CD4-positive, CD25-positive, alpha-beta regulatory T cell (primary cell): ENCODE data around the gene DEF6. TPM values are rescaled to one million over a fixed set of nuclear protein-coding genes. Genes with fewer than 3 reads are reported as not detected.
"Not testable (repeated sequence)": the region's sequence is repeated elsewhere in the genome, so short reads cannot be mapped to it uniquely, and the experiment has no call there.

ENCODE experiments used
- ATAC-seq, 2 donors: fragments of 150-1000 bp; cut with Tn5 transposase; one replicate each; pipeline ENCODE4 v1.10.0; 2021; ENCODE audit warnings: low read depth in 2 of 2, moderate number of reproducible peaks in 2 of 2, moderate library complexity in 1 of 2
- DNase-seq, 3 donors: peaks; one replicate each; pipeline versions ENCODE4 v3.0.0 to v3.0.0-alpha.2; 2012 to 2022; ENCODE audit warnings: mixed read lengths in 1 of 3
- H3K27ac ChIP-seq: one replicate; pipeline ENCODE4 v1.7.0; 2013; ENCODE audit warnings: mild to moderate bottlenecking, low read length; ENCODE audit not compliant: insufficient read depth, poor library complexity, severe bottlenecking
- H3K27me3 ChIP-seq: one replicate; pipeline ENCODE4 v1.7.0; 2013; ENCODE audit warnings: low read length; ENCODE audit not compliant: control insufficient read depth, insufficient read depth
- H3K36me3 ChIP-seq: one replicate; pipeline ENCODE4 v1.7.0; 2013; ENCODE audit warnings: mild to moderate bottlenecking, low read length, moderate library complexity; ENCODE audit not compliant: control insufficient read depth, insufficient read depth
- H3K4me1 ChIP-seq: 2 replicates; pipeline ENCODE4 v1.7.0; 2013; ENCODE audit warnings: mild to moderate bottlenecking, low read length; ENCODE audit not compliant: insufficient read depth, control insufficient read depth, poor library complexity, severe bottlenecking
- H3K4me3 ChIP-seq: one replicate; pipeline ENCODE4 v1.7.0; 2013; ENCODE audit warnings: low read depth, mild to moderate bottlenecking, low read length, moderate library complexity
- H3K9me3 ChIP-seq, 2 experiments: 1 replicate in 1 of 2; 2 replicates in 1 of 2; pipeline ENCODE4 v1.7.0; 2013; ENCODE audit warnings: low read length in 2 of 2, mild to moderate bottlenecking in 1 of 2, moderate library complexity in 1 of 2; ENCODE audit not compliant: control insufficient read depth in 2 of 2
- H3K27ac Mint-ChIP-seq, 3 donors: one replicate each; pipeline ENCODE4 v1.8.0; 2020 to 2022; ENCODE audit warnings: mild to moderate bottlenecking in 3 of 3, mixed read lengths in 3 of 3, moderate library complexity in 2 of 3
- H3K27me3 Mint-ChIP-seq: one replicate; pipeline ENCODE4 v1.8.0; 2022; ENCODE audit warnings: mild to moderate bottlenecking, mixed read lengths
- H3K36me3 Mint-ChIP-seq: one replicate; pipeline ENCODE4 v1.8.0; 2020; ENCODE audit warnings: mixed read lengths
- H3K4me1 Mint-ChIP-seq, 4 donors: one replicate each; pipeline ENCODE4 v1.8.0; 2020 to 2022; ENCODE audit warnings: mixed read lengths in 4 of 4, mild to moderate bottlenecking in 1 of 4
- H3K4me3 Mint-ChIP-seq, 4 donors: one replicate each; pipeline ENCODE4 v1.8.0; 2020 to 2022; ENCODE audit warnings: mild to moderate bottlenecking in 4 of 4, mixed read lengths in 4 of 4, moderate library complexity in 3 of 4
- H3K9me3 Mint-ChIP-seq, 7 donors: one replicate each; pipeline ENCODE4 v1.8.0; 2020 to 2022; ENCODE audit warnings: mixed read lengths in 7 of 7, mild to moderate bottlenecking in 3 of 7, moderate library complexity in 2 of 7
- polyA plus RNA-seq, 4 donors: library from polyadenylated mRNA; unstranded; fragments of 300-500 nt; fragmentation: Illumina TruSeq; gene quantifications; one replicate each; pipeline ENCODE4 v1.2.3, GENCODE V29; 2021
- total RNA-seq: library from RNA; stranded (reverse); gene quantifications from one replicate; pipeline ENCODE4 v1.2.3, GENCODE V29; 2022

Gene DEF6
- total and polyA plus RNA-seq, 5 donors from 2014 or later: 134 to 247 (median 141) TPM

- Histone ChIP-seq H3K9me3 (no peaks in the 10 kb centered on the region), H3K27ac (peak overlapping the region; percentile 85), H3K27me3 (no peaks in the 10 kb centered on the region), H3K4me3 (peak overlapping the region; percentile 72), H3K36me3 (peaks cover 11% of the 10 kb centered on the region), H3K4me1 (peaks cover 90% of the 10 kb centered on the region)
- Mint-ChIP-seq H3K4me1 (peaks cover 24 to 89% (median 63%) of the 10 kb centered on the region in 4 donors), H3K27ac (peak overlapping the region; percentile 92 to 99 (median 97)), H3K27me3 (no peaks in the 10 kb centered on the region), H3K4me3 (peak overlapping the region; percentile 89 to 95 (median 94)), H3K36me3 (peaks cover 41% of the 10 kb centered on the region), H3K9me3 (no peaks in the 10 kb centered on the region)
- ATAC-seq (no peak), DNase-seq (no peak)
These were observed 6.7 kb downstream of the DEF6 start for GRCh38 chr6:35304299-35304698.

- Mint-ChIP-seq H3K4me3 (peak overlapping the region; percentile 3 to 95 (median 50)), H3K27ac (peak overlapping the region in 1 of 3 donors; percentile 56), H3K27me3 (no peaks in the 10 kb centered on the region), H3K9me3 (no peaks in the 10 kb centered on the region), H3K36me3 (peaks cover 43% of the 10 kb centered on the region), H3K4me1 (peaks cover 26 to 89% (median 65%) of the 10 kb centered on the region in 4 donors)
- ATAC-seq: no peak
- peak overlapping the region; percentile 85 for H3K27ac ChIP-seq
- H3K4me1 ChIP-seq: peaks cover 90% of the 10 kb centered on the region
- H3K4me3 ChIP-seq: peak overlapping the region; percentile 72
- H3K9me3 ChIP-seq: no peaks in the 10 kb centered on the region
- peak in 1 of 3 donors; percentile 47 for DNase-seq
- H3K27me3 ChIP-seq: no peaks in the 10 kb centered on the region
- peaks cover 17% of the 10 kb centered on the region for H3K36me3 ChIP-seq
These were observed 7.5 kb downstream of the DEF6 start for GRCh38 chr6:35305117-35305516.

GRCh38 chr6:35307138-35307537 lies 9.5 kb downstream of the DEF6 start:
- not testable (repeated sequence) for H3K27me3 Mint-ChIP-seq, DNase-seq, H3K9me3 Mint-ChIP-seq, H3K27me3 ChIP-seq, H3K27ac ChIP-seq, H3K9me3 ChIP-seq, H3K4me3 ChIP-seq, ATAC-seq
- H3K4me1 ChIP-seq: peaks cover 90% of the 10 kb centered on the region
- H3K27ac Mint-ChIP-seq: peak overlapping the region; percentile 72 to 90 (median 88)
- H3K36me3 Mint-ChIP-seq: peaks cover 55% of the 10 kb centered on the region
- H3K4me3 Mint-ChIP-seq: peak overlapping the region; percentile 52 to 89 (median 70)
- peaks cover 40 to 89% (median 68%) of the 10 kb centered on the region in 4 donors for H3K4me1 Mint-ChIP-seq
- H3K36me3 ChIP-seq: peaks cover 21% of the 10 kb centered on the region

- H3K4me3 Mint-ChIP-seq: peak overlapping the region; percentile 66 to 94 (median 88)
- Histone ChIP-seq H3K4me1 (peaks cover 90% of the 10 kb centered on the region), H3K4me3 (peak overlapping the region; percentile 22), H3K36me3 (peaks cover 35% of the 10 kb centered on the region), H3K27ac (peak overlapping the region; percentile 78)
- H3K27ac Mint-ChIP-seq: peak overlapping the region in 2 of 3 donors; percentile 98 to 99
- H3K27me3 Mint-ChIP-seq, ATAC-seq, H3K27me3 ChIP-seq, H3K9me3 ChIP-seq, H3K9me3 Mint-ChIP-seq, DNase-seq: not testable (repeated sequence)
- peaks cover 54% of the 10 kb centered on the region for H3K36me3 Mint-ChIP-seq
- H3K4me1 Mint-ChIP-seq: peaks cover 44 to 88% (median 66%) of the 10 kb centered on the region in 4 donors
These were observed 10.9 kb downstream of the DEF6 start for GRCh38 chr6:35308543-35308942.

GRCh38 chr6:35309611-35310264 lies 12.1 kb downstream of the DEF6 start:
- DNase-seq: no peak
- Histone ChIP-seq H3K4me1 (peaks cover 87% of the 10 kb centered on the region), H3K27me3 (no peaks in the 10 kb centered on the region), H3K9me3 (no peaks in the 10 kb centered on the region), H3K27ac (peak overlapping the region; percentile 78), H3K36me3 (peaks cover 38% of the 10 kb centered on the region), H3K4me3 (peak overlapping the region; percentile 22)
- peaks cover 43 to 88% (median 66%) of the 10 kb centered on the region in 4 donors for H3K4me1 Mint-ChIP-seq
- peak overlapping the region; percentile 85 to 94 (median 92) for H3K4me3 Mint-ChIP-seq
- ATAC-seq: no peak
- H3K27ac Mint-ChIP-seq: peak overlapping the region; percentile 96 to 99 (median 98)
- no peaks in the 10 kb centered on the region for H3K9me3 Mint-ChIP-seq
- H3K27me3 Mint-ChIP-seq: no peaks in the 10 kb centered on the region
- H3K36me3 Mint-ChIP-seq: peaks cover 57% of the 10 kb centered on the region

- peak overlapping the region; percentile 96 to 99 (median 98) for H3K27ac Mint-ChIP-seq
- peak overlapping the region; percentile 78 for H3K27ac ChIP-seq
- H3K36me3 Mint-ChIP-seq: peaks cover 62% of the 10 kb centered on the region
- ATAC-seq (peak; percentile 27 to 42), DNase-seq (peak in 1 of 3 donors; percentile 51)
- H3K27me3 Mint-ChIP-seq: no peaks in the 10 kb centered on the region
- no peaks in the 10 kb centered on the region for H3K9me3 Mint-ChIP-seq
- peak overlapping the region; percentile 85 to 94 (median 92) for H3K4me3 Mint-ChIP-seq
- H3K27me3 ChIP-seq: no peaks in the 10 kb centered on the region
- H3K9me3 ChIP-seq: no peaks in the 10 kb centered on the region
- peaks cover 44% of the 10 kb centered on the region for H3K36me3 ChIP-seq
- peak overlapping the region; percentile 65 for H3K4me3 ChIP-seq
- H3K4me1 ChIP-seq: peaks cover 87% of the 10 kb centered on the region
- H3K4me1 Mint-ChIP-seq: peaks cover 47 to 93% (median 70%) of the 10 kb centered on the region in 4 donors
These were observed 12.7 kb downstream of the DEF6 start for GRCh38 chr6:35310265-35310831.

- no peaks in the 10 kb centered on the region for H3K9me3 Mint-ChIP-seq
- peaks cover 66% of the 10 kb centered on the region for H3K36me3 Mint-ChIP-seq
- peak overlapping the region; percentile 65 for H3K4me3 ChIP-seq
- peaks cover 48 to 95% (median 73%) of the 10 kb centered on the region in 4 donors for H3K4me1 Mint-ChIP-seq
- no peaks in the 10 kb centered on the region for H3K9me3 ChIP-seq
- H3K27ac Mint-ChIP-seq: peak overlapping the region; percentile 96 to 99 (median 98)
- peaks cover 90% of the 10 kb centered on the region for H3K4me1 ChIP-seq
- H3K27ac ChIP-seq: peak overlapping the region; percentile 78
- no peaks in the 10 kb centered on the region for H3K27me3 Mint-ChIP-seq
- peaks cover 53% of the 10 kb centered on the region for H3K36me3 ChIP-seq
- ATAC-seq: peak; percentile 89 to 90
- peak; percentile 30 to 93 (median 68) for DNase-seq
- peak overlapping the region; percentile 85 to 94 (median 92) for H3K4me3 Mint-ChIP-seq
- H3K27me3 ChIP-seq: no peaks in the 10 kb centered on the region
These were observed 13.9 kb downstream of the DEF6 start for GRCh38 chr6:35311390-35312075.
